WERI-Rb-1 (cell line): ENCODE results near the gene TAC4.

ENCODE experiments used
- DNase-seq: peaks from one replicate; pipeline ENCODE4 v3.0.0-alpha.2; 2020
- H3K27ac ChIP-seq: fragments of 250-450 bp; sonication (Bioruptor Pico); 2 replicates; pipeline ENCODE4 v1.5.1; 2020; ENCODE audit warnings: mild to moderate bottlenecking, moderate library complexity
- H3K27me3 ChIP-seq: fragments of 250-450 bp; sonication (Bioruptor Pico); 2 replicates; pipeline ENCODE4 v1.5.1; 2021; ENCODE audit warnings: mild to moderate bottlenecking, low read depth, moderate library complexity; ENCODE audit not compliant: insufficient read depth, severe bottlenecking
- H3K36me3 ChIP-seq: fragments of 250-450 bp; sonication (Bioruptor Pico); 2 replicates; pipeline ENCODE4 v1.5.1; 2020; ENCODE audit warnings: mild to moderate bottlenecking, moderate library complexity
- H3K4me3 ChIP-seq: 2 replicates; pipeline ENCODE4 v1.5.1; 2011; ENCODE audit warnings: low read depth, mild to moderate bottlenecking, control low read depth, low read length
- H3K9me3 ChIP-seq: fragments of 250-450 bp; sonication (Bioruptor Pico); 2 replicates; pipeline ENCODE4 v1.5.1; 2021; ENCODE audit warnings: mild to moderate bottlenecking, moderate library complexity; ENCODE audit not compliant: severe bottlenecking
- CTCF ChIP-seq: IDR thresholded peaks from 2 replicates; pipeline ENCODE4 v1.5.1; 2011; ENCODE audit warnings: low read depth, mild to moderate bottlenecking, control low read depth, inconsistent platforms, low read length

TAC4 gene

GRCh38 chr17:49848739-49849138 lies 870 bp upstream of the TAC4 start:
- H3K27me3 ChIP-seq = no peaks in the 10 kb centered on the region
- DNase-seq = no peak
- TF ChIP-seq CTCF = no peak
- H3K36me3 ChIP-seq = no peaks in the 10 kb centered on the region
- H3K4me3 ChIP-seq = no peak overlapping the region
- no peak overlapping the region for H3K27ac ChIP-seq
- H3K9me3 ChIP-seq = no peaks in the 10 kb centered on the region

- no peak for TF ChIP-seq CTCF
- H3K4me3 ChIP-seq = no peak overlapping the region
- no peak for DNase-seq
- no peaks in the 10 kb centered on the region for H3K36me3 ChIP-seq
- no peaks in the 10 kb centered on the region for H3K27me3 ChIP-seq
- H3K27ac ChIP-seq = no peak overlapping the region
- H3K9me3 ChIP-seq = no peaks in the 10 kb centered on the region
Measured at GRCh38 chr17:49846938-49847712, 744 bp downstream of the TAC4 start.

GRCh38 chr17:49845321-49845720 lies 2.5 kb downstream of the TAC4 start:
- Histone ChIP-seq H3K27me3 (no peaks in the 10 kb centered on the region), H3K9me3 (no peaks in the 10 kb centered on the region), H3K4me3 (no peak overlapping the region), H3K27ac (peak overlapping the region; percentile 17), H3K36me3 (no peaks in the 10 kb centered on the region)
- no peak for DNase-seq
- no peak for TF ChIP-seq CTCF

GRCh38 chr17:49843774-49844350 lies 4.0 kb downstream of the TAC4 start:
- peak; percentile 67 for DNase-seq
- peak; percentile 72 for TF ChIP-seq CTCF
- H3K27me3 ChIP-seq = no peaks in the 10 kb centered on the region

GRCh38 chr17:49842846-49843245 lies 5.0 kb downstream of the TAC4 start:
- Histone ChIP-seq H3K27ac (no peak overlapping the region), H3K9me3 (no peaks in the 10 kb centered on the region), H3K36me3 (no peaks in the 10 kb centered on the region), H3K27me3 (no peaks in the 10 kb centered on the region), H3K4me3 (no peak overlapping the region)
- no peak for TF ChIP-seq CTCF
- no peak for DNase-seq

More at GRCh38 chr17:49843774-49844350, 4.0 kb downstream of the TAC4 start:
- Histone ChIP-seq H3K4me3 (no peak overlapping the region), H3K27ac (no peak overlapping the region; the same call in 1 of the 2 replicates), H3K9me3 (no peaks in the 10 kb centered on the region), H3K36me3 (no peaks in the 10 kb centered on the region)
